ENCODE measurements around the gene FASTKD3.
"Not testable (repeated sequence)": the region's sequence is repeated elsewhere in the genome, so short reads cannot be mapped to it uniquely, and the experiment has no call there.

FASTKD3 gene

GRCh38 chr5:7911429-7911771 lies 42.6 kb upstream of the FASTKD3 start:
- not testable (repeated sequence) for H3K4ac ChIP-seq (ENCODE audit: low read length); H3K27me3 ChIP-seq (ENCODE audit: control insufficient read depth in 3 of 3, insufficient read depth in 3 of 3, low read depth in 1 of 3, low read length in 3 of 3); H3K18ac ChIP-seq (ENCODE audit: low read length); H2BK120ac ChIP-seq (ENCODE audit: low read depth, low read length); H3K79me1 ChIP-seq (ENCODE audit: low read depth, low read length); H3K4me3 ChIP-seq (ENCODE audit: low read length in 2 of 2); H2BK5ac ChIP-seq (ENCODE audit: low read length); H3K4me2 ChIP-seq (ENCODE audit: insufficient read depth, low read length, poor library complexity, severe bottlenecking); H4K91ac ChIP-seq (ENCODE audit: low read depth, low read length, poor library complexity); H3K9ac ChIP-seq (ENCODE audit: low read depth, low read length, poor library complexity); H3K23ac ChIP-seq (ENCODE audit: low read depth, low read length, poor library complexity); DNase-seq (ENCODE audit: low spot score); H4K8ac ChIP-seq (ENCODE audit: low read depth, low read length); H3K27ac ChIP-seq (replicated peaks; ENCODE audit: low read length); H2AFZ ChIP-seq (ENCODE audit: low read length); H3K14ac ChIP-seq (ENCODE audit: low read length); H2BK15ac ChIP-seq (ENCODE audit: low read length); H2AK5ac ChIP-seq (ENCODE audit: low read depth, low read length); H3K4me1 ChIP-seq (ENCODE audit: control insufficient read depth in 2 of 2, insufficient read depth in 1 of 2, low read depth in 1 of 2, low read length in 2 of 2); H2BK12ac ChIP-seq (ENCODE audit: low read length)
- WGBS, 2 donors (ENCODE audit: extremely low coverage in 2 of 2, insufficient read length in 2 of 2, insufficient replicate concordance in 1 of 2), result no CpG with 5 or more reads among the region's 3 CpGs
- Histone ChIP-seq H3K36me3 (replicated peaks in 1 of 2; ENCODE audit: control insufficient read depth in 2 of 2, insufficient read depth in 2 of 2, low read length in 2 of 2) (peaks cover 2 to 12% of the 10 kb centered on the region in 2 donors), H3K9me3 (replicated peaks in 1 of 2; ENCODE audit: control insufficient read depth in 2 of 2, insufficient read depth in 1 of 2, low read depth in 1 of 2, low read length in 2 of 2) (peaks cover 4 to 19% of the 10 kb centered on the region in 2 donors)

GRCh38 chr5:7910738-7911428 lies 42.1 kb upstream of the FASTKD3 start:
- Histone ChIP-seq H3K36me3 (replicated peaks in 1 of 2; ENCODE audit: control insufficient read depth in 2 of 2, insufficient read depth in 2 of 2, low read length in 2 of 2) (peaks cover 2 to 16% of the 10 kb centered on the region in 2 donors), H3K9me3 (replicated peaks in 1 of 2; ENCODE audit: control insufficient read depth in 2 of 2, insufficient read depth in 1 of 2, low read depth in 1 of 2, low read length in 2 of 2) (peaks cover 4 to 19% of the 10 kb centered on the region in 2 donors), H3K4me1 (ENCODE audit: control insufficient read depth in 2 of 2, insufficient read depth in 1 of 2, low read depth in 1 of 2, low read length in 2 of 2) (no peaks in the 10 kb centered on the region), H3K23ac (ENCODE audit: low read depth, low read length, poor library complexity) (no peak overlapping the region), H3K9ac (ENCODE audit: low read depth, low read length, poor library complexity) (no peak overlapping the region), H3K4me2 (ENCODE audit: insufficient read depth, low read length, poor library complexity, severe bottlenecking) (no peak overlapping the region), H3K4me3 (ENCODE audit: low read length in 2 of 2) (no peak overlapping the region), H3K27me3 (ENCODE audit: control insufficient read depth in 3 of 3, insufficient read depth in 3 of 3, low read depth in 1 of 3, low read length in 3 of 3) (no peaks in the 10 kb centered on the region), H3K79me1 (ENCODE audit: low read depth, low read length) (no peaks in the 10 kb centered on the region), H2BK5ac (ENCODE audit: low read length) (no peak overlapping the region), H3K18ac (ENCODE audit: low read length) (no peak overlapping the region), H3K27ac (replicated peaks; ENCODE audit: low read length) (no peak overlapping the region), H2BK15ac (ENCODE audit: low read length) (no peak overlapping the region), H2BK120ac (ENCODE audit: low read depth, low read length) (no peak overlapping the region), H2BK12ac (ENCODE audit: low read length) (no peak overlapping the region), H4K91ac (ENCODE audit: low read depth, low read length, poor library complexity) (no peak overlapping the region), H4K8ac (ENCODE audit: low read depth, low read length) (no peak overlapping the region), H3K4ac (ENCODE audit: low read length) (no peak overlapping the region), H3K14ac (ENCODE audit: low read length) (no peak overlapping the region), H2AK5ac (ENCODE audit: low read depth, low read length) (no peak overlapping the region), H2AFZ (ENCODE audit: low read length) (no peak overlapping the region)
- no peak for DNase-seq (ENCODE audit: low spot score)
- no CpG with 5 or more reads among the region's 2 CpGs for WGBS, 2 donors (ENCODE audit: extremely low coverage in 2 of 2, insufficient read length in 2 of 2, insufficient replicate concordance in 1 of 2)

- H3K4me3 ChIP-seq (ENCODE audit: low read length in 2 of 2), result no peak overlapping the region
- H2BK120ac ChIP-seq (ENCODE audit: low read depth, low read length), result no peak overlapping the region
- peaks cover 2 to 40% of the 10 kb centered on the region in 2 donors for H3K36me3 ChIP-seq (replicated peaks in 1 of 2; ENCODE audit: control insufficient read depth in 2 of 2, insufficient read depth in 2 of 2, low read length in 2 of 2)
- no peak overlapping the region for H3K18ac ChIP-seq (ENCODE audit: low read length)
- no peak overlapping the region for H3K14ac ChIP-seq (ENCODE audit: low read length)
- H4K8ac ChIP-seq (ENCODE audit: low read depth, low read length), result no peak overlapping the region
- H3K4me1 ChIP-seq (ENCODE audit: control insufficient read depth in 2 of 2, insufficient read depth in 1 of 2, low read depth in 1 of 2, low read length in 2 of 2), result no peaks in the 10 kb centered on the region
- no peak overlapping the region for H3K4me2 ChIP-seq (ENCODE audit: insufficient read depth, low read length, poor library complexity, severe bottlenecking)
- H3K27ac ChIP-seq (replicated peaks; ENCODE audit: low read length), result no peak overlapping the region
- H3K27me3 ChIP-seq (ENCODE audit: control insufficient read depth in 3 of 3, insufficient read depth in 3 of 3, low read depth in 1 of 3, low read length in 3 of 3), result no peaks in the 10 kb centered on the region
- H2BK12ac ChIP-seq (ENCODE audit: low read length), result no peak overlapping the region
- H4K91ac ChIP-seq (ENCODE audit: low read depth, low read length, poor library complexity), result no peak overlapping the region
- no CpG with 5 or more reads among the region's 1 CpG for WGBS, 2 donors (ENCODE audit: extremely low coverage in 2 of 2, insufficient read length in 2 of 2, insufficient replicate concordance in 1 of 2)
- no peak overlapping the region for H3K23ac ChIP-seq (ENCODE audit: low read depth, low read length, poor library complexity)
- H2AFZ ChIP-seq (ENCODE audit: low read length), result no peak overlapping the region
- H3K79me1 ChIP-seq (ENCODE audit: low read depth, low read length), result no peaks in the 10 kb centered on the region
- H3K9me3 ChIP-seq (replicated peaks in 1 of 2; ENCODE audit: control insufficient read depth in 2 of 2, insufficient read depth in 1 of 2, low read depth in 1 of 2, low read length in 2 of 2), result peaks cover 4 to 19% of the 10 kb centered on the region in 2 donors
- DNase-seq (ENCODE audit: low spot score), result no peak
- H2AK5ac ChIP-seq (ENCODE audit: low read depth, low read length), result no peak overlapping the region
- no peak overlapping the region for H3K4ac ChIP-seq (ENCODE audit: low read length)
- no peak overlapping the region for H2BK15ac ChIP-seq (ENCODE audit: low read length)
- no peak overlapping the region for H2BK5ac ChIP-seq (ENCODE audit: low read length)
- H3K9ac ChIP-seq (ENCODE audit: low read depth, low read length, poor library complexity), result no peak overlapping the region
Measured at GRCh38 chr5:7908317-7908716, 39.5 kb upstream of the FASTKD3 start.

- no peak overlapping the region for H3K9ac ChIP-seq (ENCODE audit: low read depth, low read length, poor library complexity)
- H2AK5ac ChIP-seq (ENCODE audit: low read depth, low read length), result no peak overlapping the region
- no peak overlapping the region for H4K91ac ChIP-seq (ENCODE audit: low read depth, low read length, poor library complexity)
- no peak overlapping the region for H3K27ac ChIP-seq (replicated peaks; ENCODE audit: low read length)
- no CpG with 5 or more reads among the region's 1 CpG for WGBS, 2 donors (ENCODE audit: extremely low coverage in 2 of 2, insufficient read length in 2 of 2, insufficient replicate concordance in 1 of 2)
- no peak overlapping the region for H3K14ac ChIP-seq (ENCODE audit: low read length)
- H2BK120ac ChIP-seq (ENCODE audit: low read depth, low read length), result no peak overlapping the region
- no peak overlapping the region for H3K4me3 ChIP-seq (ENCODE audit: low read length in 2 of 2)
- H3K79me1 ChIP-seq (ENCODE audit: low read depth, low read length), result no peaks in the 10 kb centered on the region
- H3K36me3 ChIP-seq (replicated peaks in 1 of 2; ENCODE audit: control insufficient read depth in 2 of 2, insufficient read depth in 2 of 2, low read length in 2 of 2), result peaks cover 2 to 47% of the 10 kb centered on the region in 2 donors
- no peak overlapping the region for H3K4ac ChIP-seq (ENCODE audit: low read length)
- H3K4me1 ChIP-seq (ENCODE audit: control insufficient read depth in 2 of 2, insufficient read depth in 1 of 2, low read depth in 1 of 2, low read length in 2 of 2), result no peaks in the 10 kb centered on the region
- H4K8ac ChIP-seq (ENCODE audit: low read depth, low read length), result no peak overlapping the region
- H3K27me3 ChIP-seq (ENCODE audit: control insufficient read depth in 3 of 3, insufficient read depth in 3 of 3, low read depth in 1 of 3, low read length in 3 of 3), result no peaks in the 10 kb centered on the region
- no peak overlapping the region for H2BK12ac ChIP-seq (ENCODE audit: low read length)
- peaks cover 4 to 19% of the 10 kb centered on the region in 2 donors for H3K9me3 ChIP-seq (replicated peaks in 1 of 2; ENCODE audit: control insufficient read depth in 2 of 2, insufficient read depth in 1 of 2, low read depth in 1 of 2, low read length in 2 of 2)
- no peak overlapping the region for H2BK5ac ChIP-seq (ENCODE audit: low read length)
- no peak overlapping the region for H3K18ac ChIP-seq (ENCODE audit: low read length)
- no peak for DNase-seq (ENCODE audit: low spot score)
- H3K4me2 ChIP-seq (ENCODE audit: insufficient read depth, low read length, poor library complexity, severe bottlenecking), result no peak overlapping the region
- no peak overlapping the region for H3K23ac ChIP-seq (ENCODE audit: low read depth, low read length, poor library complexity)
- H2BK15ac ChIP-seq (ENCODE audit: low read length), result no peak overlapping the region
- no peak overlapping the region for H2AFZ ChIP-seq (ENCODE audit: low read length)
Measured at GRCh38 chr5:7907612-7908011, 38.8 kb upstream of the FASTKD3 start.

Measured in neuronal stem cell (in vitro differentiated cells).